Measurements from ENCODE around the gene CFAP161. TPM values are rescaled to one million over a fixed set of nuclear protein-coding genes. Genes with fewer than 3 reads are reported as not detected.

The CFAP161 gene
- total and polyA plus RNA-seq, 9 of the 15 experiments (the other 6 are each of a cell fraction or from before 2014, with no cell fraction given): 25.8 to 83.3 (median 75.6) TPM

- TF ChIP-seq ARID4B (CRISPR knock-in tag; IDR thresholded peaks at IDR 0.05): no peak
- TF ChIP-seq ZNF41 (CRISPR knock-in tag; conservative IDR thresholded peaks at IDR 0.05): no peak
- no peak for TF ChIP-seq CHAMP1 (IDR thresholded peaks at IDR 0.05)
- peak; percentile 69; the same call in 1 of the 2 replicates for TF ChIP-seq MBD1 (CRISPR knock-in tag; IDR thresholded peaks at IDR 0.05)
- TF ChIP-seq, protein P1, sequence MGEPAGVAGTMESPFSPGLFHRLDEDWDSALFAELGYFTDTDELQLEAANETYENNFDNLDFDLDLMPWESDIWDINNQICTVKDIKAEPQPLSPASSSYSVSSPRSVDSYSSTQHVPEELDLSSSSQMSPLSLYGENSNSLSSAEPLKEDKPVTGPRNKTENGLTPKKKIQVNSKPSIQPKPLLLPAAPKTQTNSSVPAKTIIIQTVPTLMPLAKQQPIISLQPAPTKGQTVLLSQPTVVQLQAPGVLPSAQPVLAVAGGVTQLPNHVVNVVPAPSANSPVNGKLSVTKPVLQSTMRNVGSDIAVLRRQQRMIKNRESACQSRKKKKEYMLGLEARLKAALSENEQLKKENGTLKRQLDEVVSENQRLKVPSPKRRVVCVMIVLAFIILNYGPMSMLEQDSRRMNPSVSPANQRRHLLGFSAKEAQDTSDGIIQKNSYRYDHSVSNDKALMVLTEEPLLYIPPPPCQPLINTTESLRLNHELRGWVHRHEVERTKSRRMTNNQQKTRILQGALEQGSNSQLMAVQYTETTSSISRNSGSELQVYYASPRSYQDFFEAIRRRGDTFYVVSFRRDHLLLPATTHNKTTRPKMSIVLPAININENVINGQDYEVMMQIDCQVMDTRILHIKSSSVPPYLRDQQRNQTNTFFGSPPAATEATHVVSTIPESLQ (CRISPR knock-in tag; IDR thresholded peaks at IDR 0.05): no peak
- no peak for TF ChIP-seq RBM22 (IDR thresholded peaks at IDR 0.05; ENCODE audit: low read depth, low read length, poor library complexity, severe bottlenecking)
- TF ChIP-seq ZNF436 (CRISPR knock-in tag; IDR thresholded peaks at IDR 0.05): no peak
- TF ChIP-seq RAD21 (CRISPR knock-in tag; conservative IDR thresholded peaks at IDR 0.05 in 1 of 2, IDR thresholded peaks at IDR 0.05 in 1 of 2): peak; percentile 80 to 87
- TF ChIP-seq LEF1 (IDR thresholded peaks at IDR 0.05): no peak
- TF ChIP-seq, protein P2, sequence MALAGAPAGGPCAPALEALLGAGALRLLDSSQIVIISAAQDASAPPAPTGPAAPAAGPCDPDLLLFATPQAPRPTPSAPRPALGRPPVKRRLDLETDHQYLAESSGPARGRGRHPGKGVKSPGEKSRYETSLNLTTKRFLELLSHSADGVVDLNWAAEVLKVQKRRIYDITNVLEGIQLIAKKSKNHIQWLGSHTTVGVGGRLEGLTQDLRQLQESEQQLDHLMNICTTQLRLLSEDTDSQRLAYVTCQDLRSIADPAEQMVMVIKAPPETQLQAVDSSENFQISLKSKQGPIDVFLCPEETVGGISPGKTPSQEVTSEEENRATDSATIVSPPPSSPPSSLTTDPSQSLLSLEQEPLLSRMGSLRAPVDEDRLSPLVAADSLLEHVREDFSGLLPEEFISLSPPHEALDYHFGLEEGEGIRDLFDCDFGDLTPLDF (CRISPR knock-in tag; IDR thresholded peaks at IDR 0.05): no peak
- TF ChIP-seq NBN (IDR thresholded peaks at IDR 0.05; ENCODE audit: low read depth): no peak
- TF ChIP-seq HES1 (IDR thresholded peaks at IDR 0.05; ENCODE audit: low read depth): no peak
- TF ChIP-seq GABPB2 (CRISPR knock-in tag; conservative IDR thresholded peaks at IDR 0.05): no peak
These were observed 21.5 kb downstream of the CFAP161 start (continued) for GRCh38 chr15:81155375-81156218.
